G401.6 (cell line): ENCODE measurements around the gene STPG1.
A peak's percentile ranks its signal among the peaks of the same experiment; 100 is the strongest.
"Not testable (repeated sequence)": the region's sequence is repeated elsewhere in the genome, so short reads cannot be mapped to it uniquely, and the experiment has no call there.

ENCODE experiments used
- FAIRE-seq: peaks from 2 replicates; lab custom pipeline; 2012; peaks lifted over from hg19 to GRCh38; lab: Jason Lieb, UNC

Gene STPG1, protein sequence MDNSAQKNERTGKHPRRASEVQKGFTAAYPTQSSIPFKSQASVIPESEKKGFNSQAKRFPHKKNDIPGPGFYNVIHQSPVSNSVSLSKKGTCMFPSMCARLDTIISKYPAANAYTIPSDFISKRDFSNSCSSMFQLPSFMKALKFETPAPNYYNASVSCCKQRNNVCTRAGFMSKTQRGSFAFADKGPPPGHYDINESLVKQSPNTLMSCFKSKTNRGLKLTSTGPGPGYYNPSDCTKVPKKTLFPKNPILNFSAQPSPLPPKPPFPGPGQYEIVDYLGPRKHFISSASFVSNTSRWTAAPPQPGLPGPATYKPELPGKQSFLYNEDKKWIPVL

DNA sequence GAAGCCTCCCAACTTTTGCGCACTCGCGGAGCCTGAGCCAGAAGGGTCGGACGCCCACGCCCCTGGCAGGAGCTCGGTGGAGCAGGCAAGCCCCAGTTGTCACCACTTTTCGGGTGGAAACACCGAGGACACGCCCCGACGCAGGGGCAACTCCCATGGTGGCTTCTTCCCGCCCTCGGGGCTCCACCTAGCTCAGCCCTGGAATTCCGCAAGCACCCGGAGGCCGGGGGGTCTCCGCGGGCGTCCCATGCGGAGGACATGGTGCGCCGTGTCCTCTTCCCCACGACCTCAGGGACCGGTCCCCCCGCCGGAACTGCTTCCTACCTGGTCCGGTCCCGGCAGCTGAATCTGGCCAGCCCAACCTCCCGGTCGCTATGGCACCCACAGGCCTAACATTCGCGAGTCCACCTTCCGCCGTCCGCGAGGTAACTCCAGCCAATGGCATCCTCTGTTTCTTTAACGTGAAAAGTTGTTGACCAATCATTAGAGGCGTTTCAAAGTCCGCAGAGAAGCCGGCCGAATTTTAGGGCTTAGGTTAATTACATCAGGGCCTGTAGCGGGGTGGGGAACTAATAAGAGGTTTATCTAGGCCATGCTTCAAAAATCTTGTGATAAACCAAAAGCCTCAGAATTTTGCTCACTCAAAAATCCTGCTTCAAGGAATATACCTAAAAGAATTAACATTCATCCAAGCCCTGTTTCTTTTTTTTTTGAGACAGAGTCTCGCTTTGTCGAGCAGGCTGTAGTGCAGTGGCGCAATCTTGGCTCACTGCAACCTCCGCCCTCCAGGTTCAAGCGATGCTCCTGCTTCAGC, at the start of gene STPG1:
Gene STPG1, minus strand, starts transcription at position 433 of the 814 bp plus-strand sequence. CDS start 12,394 bp downstream, outside the sequence.
- peak; percentile 96 for FAIRE-seq

DNA sequence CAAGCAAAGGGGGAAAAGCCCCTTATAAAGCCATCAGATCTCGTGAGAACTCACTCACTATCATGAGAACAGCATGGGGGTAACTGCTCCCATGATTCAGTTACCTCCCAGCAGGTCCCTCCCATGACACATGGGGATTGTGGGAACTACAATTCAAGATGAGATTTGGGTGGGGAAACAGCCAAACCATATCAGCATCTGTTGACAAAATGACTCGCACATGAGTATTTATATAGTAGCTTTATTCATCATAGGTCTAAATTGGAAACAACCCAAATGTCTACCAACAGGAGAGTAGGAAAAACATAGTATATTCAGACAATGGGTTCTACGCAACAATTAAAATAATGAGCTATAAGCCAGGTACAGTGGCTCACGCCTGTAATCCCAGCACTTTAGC, 48.5 kb upstream of the STPG1 start:
- not testable (repeated sequence) for FAIRE-seq

DNA sequence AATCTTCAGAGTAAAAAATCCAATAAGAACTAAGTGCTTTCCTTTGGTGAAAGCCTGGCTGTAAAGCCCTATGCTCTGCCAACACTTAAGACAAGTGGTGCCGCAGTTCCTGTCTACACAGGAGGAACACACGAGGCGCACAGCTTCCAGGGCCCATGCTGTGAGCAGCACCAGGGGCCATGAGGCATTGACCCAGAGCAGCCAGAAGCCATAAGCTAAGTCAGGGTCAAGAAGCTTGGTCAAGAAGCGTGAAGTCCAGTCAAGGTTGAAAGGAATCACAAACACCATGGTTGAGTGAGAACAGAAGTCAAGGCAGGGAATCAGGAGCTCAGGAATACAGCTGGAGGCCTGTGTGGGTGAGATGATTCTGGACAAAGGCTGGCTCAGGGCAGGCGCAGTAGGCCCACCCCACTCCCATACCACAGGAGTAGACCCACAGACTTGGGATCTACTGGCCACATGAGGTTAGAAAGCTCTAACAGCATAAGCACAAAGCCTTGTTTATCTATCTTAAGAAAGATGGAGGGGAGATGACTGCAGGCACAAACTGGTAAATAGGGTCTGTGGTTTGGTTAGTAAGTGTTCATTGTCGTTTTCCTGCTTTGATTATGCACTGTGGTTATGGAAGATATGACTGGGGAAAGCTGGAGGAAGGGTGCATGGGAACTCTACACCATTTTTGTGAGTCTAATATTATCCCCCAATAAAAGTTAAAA, 46.1 kb upstream of the STPG1 start:
- FAIRE-seq, result no peak

DNA sequence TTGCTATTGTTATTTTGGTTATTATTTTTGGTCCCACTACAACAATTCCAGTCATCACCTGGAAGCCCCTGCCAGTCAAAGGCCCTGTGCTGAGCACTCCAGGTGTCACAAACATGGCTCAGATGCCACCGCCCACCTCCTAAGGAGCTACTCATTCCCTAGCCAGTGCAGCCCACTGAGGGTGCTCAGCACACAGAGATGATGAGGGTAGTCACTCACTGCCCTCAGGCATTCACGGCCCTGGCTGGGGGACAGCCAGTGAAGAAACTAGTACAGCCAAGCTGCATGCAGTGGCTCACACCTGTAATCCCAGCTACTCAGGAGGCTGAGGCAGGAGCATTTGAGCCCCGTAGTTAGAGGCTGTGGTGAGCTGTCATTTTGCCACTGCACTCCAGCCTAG, 44.3 kb upstream of the STPG1 start:
- FAIRE-seq, result no peak

DNA sequence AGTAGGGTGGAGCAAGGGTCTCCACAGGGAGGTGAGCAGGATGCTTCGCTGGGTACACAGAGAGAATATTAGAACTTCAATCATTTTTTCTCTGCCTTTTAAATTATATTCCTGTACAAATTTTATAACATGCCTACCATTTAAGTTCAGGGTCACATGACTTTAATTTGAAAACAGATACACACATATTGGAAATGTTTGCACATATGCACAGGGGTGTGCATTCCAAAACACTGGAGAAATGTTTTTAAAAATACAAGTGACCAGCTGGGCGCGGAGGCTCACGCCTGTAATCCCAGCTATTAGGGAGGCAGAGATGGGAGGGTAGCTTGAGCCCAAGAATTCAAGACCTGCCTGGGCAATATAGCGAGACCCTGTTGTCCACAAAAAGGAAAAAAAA, 41.7 kb upstream of the STPG1 start:
- no peak for FAIRE-seq

DNA sequence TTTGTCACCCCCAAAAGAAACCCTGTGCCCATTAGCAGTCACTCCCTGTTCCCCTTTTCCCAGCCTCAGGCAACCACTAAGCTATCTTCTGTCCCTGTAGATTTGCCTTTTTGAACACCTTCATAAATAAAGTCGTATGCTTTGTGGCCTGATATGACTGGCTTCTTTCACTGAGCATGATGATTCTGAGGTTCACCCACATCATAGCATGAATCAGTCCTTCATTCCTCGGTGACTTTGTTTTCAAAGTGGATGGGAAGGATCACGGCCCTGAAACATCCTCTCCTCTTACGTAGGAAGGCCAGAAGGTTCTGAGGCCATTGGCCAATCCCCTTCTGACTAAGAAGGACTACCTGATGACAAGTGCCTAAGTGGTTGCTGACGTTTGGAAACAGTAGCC, 41.1 kb upstream of the STPG1 start:
- no peak for FAIRE-seq

DNA sequence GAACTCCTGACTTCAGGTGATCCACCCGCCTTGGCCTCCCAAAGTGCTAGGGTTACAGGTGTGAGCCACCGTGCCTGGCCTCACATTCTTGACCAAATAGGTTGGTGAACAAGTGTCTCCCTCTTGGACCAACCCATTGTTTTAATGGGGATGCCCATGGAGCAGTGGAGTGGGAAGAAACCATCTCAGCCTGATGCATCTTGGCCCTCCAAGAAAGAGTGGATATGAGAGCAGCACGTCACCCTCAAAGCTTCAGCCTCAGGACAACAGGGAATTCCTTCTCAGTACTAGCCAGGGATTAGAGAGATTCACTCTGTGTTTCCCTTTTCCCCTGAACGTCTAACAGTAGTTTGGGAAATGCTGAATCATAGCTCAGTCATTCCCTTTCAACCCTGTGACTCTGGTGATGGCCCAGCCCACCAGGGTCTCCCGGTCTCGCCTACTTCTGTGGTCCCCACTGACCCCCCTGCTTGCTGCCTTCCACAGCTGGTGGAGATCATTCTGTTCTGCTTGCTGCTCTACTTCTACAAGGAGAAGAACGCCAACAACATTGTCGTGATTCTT, 39.4 kb upstream of the STPG1 start:
- no peak for FAIRE-seq

DNA sequence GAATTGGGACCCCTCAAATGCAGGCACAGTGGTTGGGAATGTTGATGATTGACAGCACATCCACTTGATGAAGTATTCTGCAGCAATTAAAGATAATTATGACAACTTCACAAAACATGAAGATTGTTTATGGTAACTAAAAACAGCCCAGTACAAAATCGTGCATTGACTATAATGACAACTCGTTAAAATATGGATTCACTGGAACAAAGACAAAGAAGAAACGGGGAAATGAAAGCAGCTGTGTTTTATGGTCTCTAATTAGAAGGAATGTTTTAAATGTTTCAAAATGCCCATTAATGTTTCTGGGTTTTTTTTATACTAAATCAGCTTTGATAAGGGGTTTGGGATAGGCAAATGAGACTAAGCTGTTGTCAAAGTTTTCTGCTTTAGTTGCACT, 38.2 kb upstream of the STPG1 start:
- FAIRE-seq, result no peak

DNA sequence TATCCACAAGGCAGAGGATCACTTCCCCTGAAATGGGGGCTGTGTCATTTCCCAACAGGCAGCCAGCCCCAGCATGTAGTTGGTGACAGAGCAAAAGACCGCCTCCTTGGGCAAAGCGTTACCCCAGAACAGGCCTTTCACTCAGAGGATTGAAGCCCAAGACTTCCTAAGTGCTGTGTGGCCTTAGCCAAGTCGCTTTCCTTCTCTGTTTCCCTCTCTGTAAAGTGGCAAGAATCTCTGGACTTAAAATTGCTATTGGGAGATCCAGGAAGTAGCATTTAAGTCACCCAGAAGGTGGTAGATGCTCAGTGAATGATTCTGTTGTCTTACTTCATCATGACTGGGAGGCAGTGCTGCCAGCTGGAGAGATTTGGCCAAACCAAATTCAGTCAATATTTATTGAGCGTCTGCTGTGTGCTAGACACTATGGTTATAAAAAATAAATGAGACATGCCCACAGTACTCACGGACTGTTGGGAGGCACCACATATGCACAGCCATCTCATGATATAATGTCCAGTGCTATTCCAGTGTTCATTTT, 37.3 kb upstream of the STPG1 start:
- FAIRE-seq, result no peak

DNA sequence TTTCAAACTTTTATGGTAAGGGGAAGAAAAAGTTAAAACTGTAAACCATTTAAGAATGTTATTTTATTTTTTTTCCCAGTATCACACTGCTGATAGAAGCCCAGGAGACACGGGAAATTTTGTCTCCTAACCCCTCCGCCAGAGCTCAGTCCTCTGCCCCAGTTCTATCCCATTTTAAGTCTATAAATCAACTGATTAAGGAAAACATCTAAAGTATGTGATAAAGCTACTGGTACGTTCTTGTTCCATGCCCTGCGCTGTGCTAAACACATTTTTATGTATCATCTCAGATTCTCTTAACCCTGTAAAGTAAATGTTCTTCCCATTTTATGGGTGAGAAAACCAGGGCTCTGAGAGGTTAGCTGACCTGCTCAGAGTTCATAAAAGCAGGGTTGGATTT, 36.7 kb upstream of the STPG1 start:
- FAIRE-seq, result no peak

DNA sequence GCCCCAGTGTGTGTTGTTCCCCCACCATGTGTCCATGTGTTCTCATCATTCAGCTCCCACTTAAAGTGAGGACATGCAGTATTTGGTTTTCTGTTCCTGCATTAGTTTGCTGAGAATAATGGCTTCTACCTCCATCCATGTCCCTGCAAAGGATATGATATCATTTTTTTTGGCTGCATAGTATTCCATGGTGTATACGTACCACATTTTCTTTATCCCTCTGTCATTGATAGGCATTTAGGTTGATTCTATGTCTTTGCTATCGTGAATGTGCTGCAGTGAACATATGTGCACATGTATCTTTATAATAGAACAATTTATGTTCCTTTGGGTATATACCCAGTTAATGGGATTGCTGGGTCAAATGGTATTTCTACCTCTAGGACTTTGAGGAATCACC, 32.9 kb upstream of the STPG1 start:
- not testable (repeated sequence) for FAIRE-seq

DNA sequence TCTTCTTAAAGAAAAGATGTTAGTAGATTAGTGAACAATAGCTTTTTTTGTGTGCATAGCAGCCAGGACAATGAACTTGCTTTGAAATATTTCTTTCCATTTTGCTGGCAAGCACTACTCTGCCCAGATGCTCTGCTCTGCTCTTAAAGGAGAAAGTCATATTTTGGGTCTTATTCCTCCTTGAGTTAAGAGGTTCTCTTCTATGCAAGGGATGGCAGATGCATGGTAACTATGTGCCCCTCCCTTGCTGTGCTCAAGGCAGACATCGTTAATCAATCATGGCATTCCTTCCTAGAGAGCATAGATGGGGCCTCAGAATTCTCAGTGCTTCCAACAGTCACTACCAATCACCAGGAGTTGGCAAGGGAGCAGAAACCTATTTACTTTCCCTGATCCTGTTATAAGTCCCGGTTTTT, 29.7 kb upstream of the STPG1 start:
- no peak for FAIRE-seq

DNA sequence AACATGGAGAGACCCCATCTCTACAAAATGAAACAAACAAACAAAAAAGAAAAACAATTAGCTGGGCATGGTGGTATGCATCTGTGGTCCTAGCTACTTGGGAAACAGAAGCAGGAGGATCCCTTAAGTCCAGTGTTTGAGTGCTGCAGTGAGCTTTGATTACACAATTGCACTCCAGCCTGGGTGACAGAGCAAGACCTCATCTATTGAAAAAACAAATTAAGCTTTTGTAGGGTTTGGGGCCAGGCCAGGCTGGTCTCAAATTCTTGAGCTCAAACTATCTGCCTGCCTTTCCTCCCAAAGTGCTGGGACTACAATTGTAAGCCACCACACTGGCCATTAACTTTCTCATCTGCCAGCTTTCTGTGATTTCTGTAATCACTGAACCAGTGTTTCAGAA, 29.2 kb upstream of the STPG1 start:
- FAIRE-seq, result no peak

DNA sequence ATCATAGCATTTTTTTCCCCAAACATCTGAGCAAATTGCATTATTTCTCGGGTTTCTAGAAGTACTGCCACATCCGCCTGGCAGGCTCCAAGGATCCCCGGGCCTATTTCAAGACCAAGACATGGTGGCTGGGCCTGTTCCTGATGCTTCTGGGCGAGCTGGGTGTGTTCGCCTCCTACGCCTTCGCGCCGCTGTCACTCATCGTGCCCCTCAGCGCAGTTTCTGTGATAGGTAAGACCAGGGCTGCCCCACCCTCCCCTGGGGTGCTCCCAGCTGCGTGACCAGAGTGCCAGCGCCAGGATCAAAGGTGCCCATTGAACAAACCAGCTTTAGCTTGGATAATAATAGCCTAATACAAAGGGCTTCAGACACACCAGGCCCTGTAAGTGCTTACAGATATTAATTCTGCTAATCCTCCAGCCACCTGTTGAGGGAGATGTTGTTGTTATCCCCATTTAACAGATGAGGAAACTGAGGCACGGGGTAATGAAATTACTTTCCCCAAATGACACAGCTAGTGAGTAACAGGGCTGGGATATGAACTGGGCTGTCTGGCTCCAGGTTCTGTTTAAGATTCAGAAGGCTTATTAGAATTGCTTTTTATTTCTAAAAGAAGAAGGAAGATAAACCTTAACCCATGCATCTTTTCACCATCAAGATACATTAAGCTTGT, 28.6 kb upstream of the STPG1 start:
- FAIRE-seq, result no peak

DNA sequence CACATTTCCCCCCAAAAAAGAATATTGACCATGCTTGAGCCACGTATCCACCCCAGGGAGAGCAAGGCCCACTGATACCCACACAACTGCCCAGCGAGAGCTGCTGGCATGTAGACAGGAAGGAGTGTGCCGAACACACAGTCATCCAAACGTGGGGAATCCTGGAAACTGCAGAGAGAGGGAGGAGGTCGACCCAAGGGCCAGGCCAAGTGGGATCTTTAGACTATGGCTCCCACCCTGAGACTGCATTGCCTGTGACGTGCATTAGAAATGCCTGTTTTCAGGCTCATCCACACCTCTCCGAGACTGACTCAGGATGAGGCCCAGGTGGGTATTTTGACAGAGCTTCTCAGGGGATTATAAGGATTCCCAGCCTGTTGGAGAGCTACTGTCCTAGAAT, 27.9 kb upstream of the STPG1 start:
- FAIRE-seq, result no peak

DNA sequence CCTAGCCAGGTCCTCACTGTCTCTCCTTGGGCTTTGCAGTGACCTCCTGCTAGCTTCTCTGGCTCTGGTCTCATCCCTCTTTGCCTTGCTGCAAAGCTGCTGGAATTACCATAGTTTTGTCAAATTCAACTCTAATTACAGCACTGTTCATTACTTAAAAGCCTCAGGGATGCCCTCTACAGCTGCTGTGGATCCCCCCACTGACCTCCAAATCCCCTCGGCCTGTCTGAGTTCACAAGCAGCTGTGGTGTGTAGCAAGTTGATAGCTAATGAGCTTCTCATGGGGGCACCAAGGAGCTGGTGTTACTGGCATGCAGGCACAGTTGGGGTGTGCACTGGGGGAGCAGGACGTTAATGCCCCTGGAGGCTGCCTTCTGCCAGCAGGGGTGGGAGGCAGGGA, 26.9 kb upstream of the STPG1 start:
- FAIRE-seq, result no peak

DNA sequence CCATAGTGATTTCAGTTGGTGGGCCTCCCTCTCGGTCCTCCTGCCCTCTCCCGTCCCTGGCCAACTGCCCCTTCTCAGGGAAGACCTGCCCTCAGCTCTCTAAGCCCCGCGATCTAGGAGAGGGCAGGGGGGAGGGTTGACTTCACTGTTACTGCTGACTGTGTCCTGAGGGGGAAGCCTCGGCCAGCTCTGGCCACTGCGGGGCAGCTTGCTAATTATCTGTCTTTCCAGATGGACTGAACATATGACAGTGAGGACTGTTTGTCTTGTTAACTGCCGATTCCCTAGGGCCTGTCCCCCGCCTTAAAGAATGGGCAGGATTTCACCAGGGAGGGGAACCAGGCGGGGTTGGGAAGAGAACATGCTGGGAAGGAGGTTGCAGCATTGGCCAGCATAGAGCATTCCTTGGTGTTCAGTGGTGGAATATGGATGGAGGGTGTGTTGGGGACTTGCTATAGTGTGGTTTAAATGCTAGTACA, 24.9 kb upstream of the STPG1 start:
- FAIRE-seq, result no peak

DNA sequence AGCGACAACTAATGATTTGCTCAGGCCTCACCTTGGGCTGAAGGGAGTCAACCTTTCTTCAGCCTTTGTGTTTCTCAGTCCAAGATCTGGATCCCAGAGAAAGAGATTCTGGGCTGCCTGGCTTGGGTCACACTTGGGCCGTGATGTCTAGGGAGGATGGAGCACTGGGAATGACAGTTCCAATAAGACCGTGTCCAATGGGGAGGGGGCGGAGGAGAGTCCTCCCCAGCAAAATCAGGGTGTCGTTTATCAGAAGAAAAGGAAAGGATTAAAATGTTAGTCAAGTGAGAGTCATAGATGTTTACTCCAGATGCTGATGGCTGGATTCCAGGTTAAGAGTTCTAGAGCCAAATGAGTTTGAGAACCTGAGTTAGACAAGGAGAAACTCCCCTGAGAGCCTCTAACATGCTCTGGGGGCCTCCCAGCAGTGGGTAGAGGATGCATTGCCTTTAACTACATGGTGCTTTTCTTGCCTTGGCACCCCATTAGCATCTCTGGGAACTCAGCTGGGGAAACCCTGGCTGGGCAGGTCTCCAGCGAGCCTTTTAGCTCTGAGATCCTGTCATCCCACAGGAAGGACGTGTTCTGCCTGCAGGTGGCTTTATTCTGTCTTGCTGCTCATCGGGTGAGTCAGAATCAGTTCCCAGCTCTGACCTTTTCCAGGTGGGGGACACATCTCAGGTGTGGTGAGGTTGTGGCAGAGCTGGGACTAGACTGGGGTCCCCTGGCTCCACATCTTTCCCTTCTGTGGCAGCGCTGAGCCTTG, 24.2 kb upstream of the STPG1 start:
- no peak for FAIRE-seq

DNA sequence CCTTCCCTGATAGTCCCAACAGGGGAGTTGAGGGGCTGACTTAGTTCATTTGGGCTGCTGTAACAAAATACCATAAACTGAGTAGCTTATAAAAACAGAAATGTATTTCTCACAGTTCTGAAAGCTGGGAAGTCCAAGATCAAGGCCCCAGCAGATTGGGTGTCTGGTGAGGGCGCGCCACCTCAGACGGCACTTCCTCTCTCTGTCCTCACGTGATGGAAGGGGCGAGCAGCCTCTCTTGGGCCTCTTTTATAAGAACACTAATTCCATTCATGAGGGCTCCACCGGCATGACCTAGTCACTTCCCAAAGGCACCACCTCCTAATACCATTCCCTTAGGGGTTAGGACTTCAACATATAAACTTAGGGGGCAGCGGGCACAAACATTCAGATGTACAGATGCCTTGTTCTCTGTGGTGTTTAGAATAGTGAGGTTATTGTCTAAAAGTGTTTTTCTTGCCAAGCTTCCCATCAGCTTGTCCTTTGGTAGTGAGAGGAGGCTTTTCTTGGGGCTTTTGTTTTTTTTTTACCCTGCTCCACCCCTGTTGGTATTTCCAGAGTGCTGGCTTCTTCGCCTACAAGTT, 22.3 kb upstream of the STPG1 start:
- no peak for FAIRE-seq

DNA sequence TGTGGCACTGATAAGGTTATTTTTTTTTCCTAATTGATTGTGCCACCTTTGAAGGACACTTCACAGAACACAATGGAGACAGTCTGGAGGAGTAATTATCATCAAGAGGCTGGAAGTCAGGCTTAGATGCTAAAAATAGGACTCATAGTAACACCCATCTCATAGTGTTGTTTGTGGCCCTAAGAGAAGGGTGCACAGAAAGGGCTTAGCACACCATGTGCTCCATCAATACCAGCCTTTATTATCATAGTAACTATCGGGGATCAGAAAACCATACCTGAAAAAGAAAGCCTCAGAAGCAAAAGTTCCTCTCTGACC, 13.9 kb upstream of the STPG1 start:
- no peak for FAIRE-seq
